Right lobe of liver (tissue), 4 donors: ENCODE measurements around the gene RCN2.

Experiments
- POLR2A ChIP-seq: fragments of 450-650 bp; IDR thresholded peaks from one replicate; pipeline ENCODE4 v1.6.1; 2017; ENCODE audit warnings: antibody characterized with exemption, mild to moderate bottlenecking
- TF ChIP-seq, protein P1 (sequence below), 4 donors: fragments of 200-600 bp in 3 of 4; fragments of 450-650 bp in 1 of 4; IDR thresholded peaks; one replicate each; pipeline versions ENCODE4 v1.5.1 to v1.8.0; 2016 to 2022; ENCODE audit warnings: antibody characterized with exemption in 4 of 4, mild to moderate bottlenecking in 2 of 4
- donor health status: DM: no; HTN: no; CAD: no.
- donor health status: DM: no; HTN: no; CAD: no.
- donor health status: DM: no; HTN: yes; CAD: no.

DNA sequence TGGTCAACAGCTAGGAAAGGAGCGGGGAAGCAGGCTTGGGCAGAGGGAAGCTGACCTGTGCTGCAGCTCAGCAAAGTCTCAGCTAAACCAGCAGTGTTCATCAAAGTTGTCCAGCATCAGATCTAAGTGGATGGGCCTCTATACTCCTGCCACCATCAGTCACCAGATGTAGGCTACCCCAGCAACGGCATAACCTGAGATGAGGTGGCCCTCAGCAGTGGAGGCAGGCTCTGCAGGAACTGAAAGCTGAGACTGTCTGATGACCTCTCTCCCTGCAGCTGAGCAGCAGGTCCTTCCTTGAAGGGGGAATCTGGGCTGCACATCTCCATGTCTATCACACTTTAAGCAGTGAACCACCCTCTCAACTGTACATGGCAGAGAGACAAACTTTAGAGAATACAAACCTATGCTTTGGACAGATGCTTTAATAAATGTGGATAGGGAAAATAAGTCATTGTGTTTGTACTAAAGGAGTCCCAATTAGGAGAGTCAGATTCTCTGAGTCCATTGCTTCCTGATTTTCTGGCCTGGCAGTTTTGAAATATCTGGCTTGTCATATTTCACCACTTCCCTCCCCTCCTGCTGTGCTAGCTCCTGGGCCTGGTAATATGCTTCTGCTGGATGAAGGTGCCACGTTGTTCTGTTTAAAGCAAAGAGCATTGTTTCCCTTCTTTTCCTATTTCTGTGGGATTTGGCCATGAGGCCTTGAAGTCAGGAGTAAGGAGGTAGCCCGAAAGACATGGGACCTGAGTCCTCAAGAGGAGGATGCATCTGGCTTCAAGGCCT is 52.2 kb downstream of the RCN2 start:
- TF ChIP-seq, protein P1, sequence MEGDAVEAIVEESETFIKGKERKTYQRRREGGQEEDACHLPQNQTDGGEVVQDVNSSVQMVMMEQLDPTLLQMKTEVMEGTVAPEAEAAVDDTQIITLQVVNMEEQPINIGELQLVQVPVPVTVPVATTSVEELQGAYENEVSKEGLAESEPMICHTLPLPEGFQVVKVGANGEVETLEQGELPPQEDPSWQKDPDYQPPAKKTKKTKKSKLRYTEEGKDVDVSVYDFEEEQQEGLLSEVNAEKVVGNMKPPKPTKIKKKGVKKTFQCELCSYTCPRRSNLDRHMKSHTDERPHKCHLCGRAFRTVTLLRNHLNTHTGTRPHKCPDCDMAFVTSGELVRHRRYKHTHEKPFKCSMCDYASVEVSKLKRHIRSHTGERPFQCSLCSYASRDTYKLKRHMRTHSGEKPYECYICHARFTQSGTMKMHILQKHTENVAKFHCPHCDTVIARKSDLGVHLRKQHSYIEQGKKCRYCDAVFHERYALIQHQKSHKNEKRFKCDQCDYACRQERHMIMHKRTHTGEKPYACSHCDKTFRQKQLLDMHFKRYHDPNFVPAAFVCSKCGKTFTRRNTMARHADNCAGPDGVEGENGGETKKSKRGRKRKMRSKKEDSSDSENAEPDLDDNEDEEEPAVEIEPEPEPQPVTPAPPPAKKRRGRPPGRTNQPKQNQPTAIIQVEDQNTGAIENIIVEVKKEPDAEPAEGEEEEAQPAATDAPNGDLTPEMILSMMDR (IDR thresholded peaks at IDR 0.05), result no peak
- no peak for TF ChIP-seq POLR2A
